ENCODE data around the gene CYBB.
"Not testable (repeated sequence)": the region's sequence is repeated elsewhere in the genome, so short reads cannot be mapped to it uniquely, and the experiment has no call there.

Gene CYBB

GRCh38 chrX:37765507-37765906 is 14.4 kb upstream of the CYBB start:
- DNase-seq (ENCODE audit: extremely low read depth, low read depth) = no peak
- no peak for TF ChIP-seq CTCF (IDR thresholded peaks at IDR 0.05; ENCODE audit: low read depth, low read length, missing control alignments)
- H3K4me3 ChIP-seq (replicated peaks; ENCODE audit: low read depth, low read length) = no peak overlapping the region

- TF ChIP-seq CTCF (IDR thresholded peaks at IDR 0.05; ENCODE audit: low read depth, low read length, missing control alignments) = no peak
- H3K4me3 ChIP-seq (replicated peaks; ENCODE audit: low read depth, low read length) = no peak overlapping the region
- DNase-seq (ENCODE audit: extremely low read depth, low read depth) = no peak
These were observed 12.4 kb upstream of the CYBB start for GRCh38 chrX:37767430-37767829.

- DNase-seq (ENCODE audit: extremely low read depth, low read depth); H3K4me3 ChIP-seq (replicated peaks; ENCODE audit: low read depth, low read length): not testable (repeated sequence)
These were observed 11.0 kb upstream of the CYBB start for GRCh38 chrX:37768866-37769265.

GRCh38 chrX:37776283-37776986 is 3.4 kb upstream of the CYBB start:
- no peak for TF ChIP-seq CTCF (IDR thresholded peaks at IDR 0.05; ENCODE audit: low read depth, low read length, missing control alignments)
- no peak for DNase-seq (ENCODE audit: extremely low read depth, low read depth)
- H3K4me3 ChIP-seq (replicated peaks; ENCODE audit: low read depth, low read length) = no peak overlapping the region

- no peak overlapping the region for H3K4me3 ChIP-seq (replicated peaks; ENCODE audit: low read depth, low read length)
- DNase-seq (ENCODE audit: extremely low read depth, low read depth) = no peak
- no peak for TF ChIP-seq CTCF (IDR thresholded peaks at IDR 0.05; ENCODE audit: low read depth, low read length, missing control alignments)
These were observed 2.9 kb upstream of the CYBB start for GRCh38 chrX:37776987-37777325.

- no peak for TF ChIP-seq CTCF (IDR thresholded peaks at IDR 0.05; ENCODE audit: low read depth, low read length, missing control alignments)
- no peak overlapping the region for H3K4me3 ChIP-seq (replicated peaks; ENCODE audit: low read depth, low read length)
- DNase-seq (ENCODE audit: extremely low read depth, low read depth) = no peak
These were observed 1.2 kb downstream of the CYBB start for GRCh38 chrX:37781081-37781480.

GRCh38 chrX:37781814-37782213 is 2.0 kb downstream of the CYBB start:
- no peak for DNase-seq (ENCODE audit: extremely low read depth, low read depth)
- TF ChIP-seq CTCF (IDR thresholded peaks at IDR 0.05; ENCODE audit: low read depth, low read length, missing control alignments) = no peak
- no peak overlapping the region for H3K4me3 ChIP-seq (replicated peaks; ENCODE audit: low read depth, low read length)
